Stimulated activated CD4-positive, alpha-beta T cell treated with anti-CD3 and anti-CD28 coated beads, Interleukin-1b, Interleukin-23, amount 100 ng/mL, for 1 hour (primary cell): ENCODE measurements around the gene TTC9C.
"Not testable (repeated sequence)": the region's sequence is repeated elsewhere in the genome, so short reads cannot be mapped to it uniquely, and the experiment has no call there.

Experiments
- DNase-seq, 2 donors: peaks; one replicate each; pipeline ENCODE4 v3.0.0-alpha.2; 2020; ENCODE audit warnings: low read depth in 2 of 2

TTC9C gene

GRCh38 chr11:62752177-62752785 is 24.0 kb downstream of the TTC9C start:
- DNase-seq = no peak

- DNase-seq = no peak
Observed at GRCh38 chr11:62752994-62753735, 24.9 kb downstream of the TTC9C start.

DNA sequence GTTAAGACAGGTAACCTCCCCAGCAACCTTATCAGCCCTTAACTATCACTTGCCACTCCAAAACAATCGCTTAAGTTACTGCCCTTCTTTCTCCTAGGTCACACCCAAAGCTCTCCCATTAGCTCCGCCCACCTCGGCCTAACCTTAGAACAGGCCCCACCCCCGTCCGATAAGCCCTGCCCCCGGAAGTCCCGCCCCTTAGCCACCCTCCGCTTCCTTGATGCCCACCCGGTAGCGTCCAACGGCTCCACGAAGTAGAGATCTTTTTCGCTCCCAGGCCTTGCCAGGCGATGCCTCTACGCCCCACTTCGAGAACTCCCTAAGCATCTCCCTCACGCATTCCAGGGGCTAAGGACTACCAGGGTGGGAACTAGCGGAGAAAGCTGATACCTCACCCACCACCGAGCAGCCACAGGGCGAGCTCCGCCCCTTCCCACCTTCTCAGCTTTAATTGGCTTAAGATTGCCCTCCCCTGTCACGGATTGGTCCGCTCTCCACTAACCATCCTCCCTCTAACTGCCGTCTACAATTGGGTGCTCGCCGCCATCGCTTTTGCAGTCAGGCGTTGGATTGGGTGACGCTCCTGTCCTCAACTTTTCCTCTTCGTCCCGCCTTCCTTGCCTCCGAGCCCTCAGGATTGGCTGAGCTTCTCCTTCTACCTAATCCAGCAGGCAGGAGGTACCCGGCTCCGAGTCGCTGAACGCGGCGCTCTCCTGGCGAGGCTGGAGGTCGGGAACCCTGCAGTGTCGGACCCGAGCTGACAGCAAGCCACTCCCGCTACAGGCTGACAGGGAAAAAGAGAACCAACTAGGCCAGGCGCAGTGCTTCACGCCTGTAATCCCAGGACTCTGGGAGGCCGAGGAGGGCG is 25.7 kb downstream of the TTC9C start, which contains the start of gene ZBTB3:
TSS of gene ZBTB3 (minus strand) at position 425 of the 868 bp plus-strand sequence. CDS start 496 bp downstream, outside the sequence.
- DNase-seq = peak; percentile 94 to 95

DNA sequence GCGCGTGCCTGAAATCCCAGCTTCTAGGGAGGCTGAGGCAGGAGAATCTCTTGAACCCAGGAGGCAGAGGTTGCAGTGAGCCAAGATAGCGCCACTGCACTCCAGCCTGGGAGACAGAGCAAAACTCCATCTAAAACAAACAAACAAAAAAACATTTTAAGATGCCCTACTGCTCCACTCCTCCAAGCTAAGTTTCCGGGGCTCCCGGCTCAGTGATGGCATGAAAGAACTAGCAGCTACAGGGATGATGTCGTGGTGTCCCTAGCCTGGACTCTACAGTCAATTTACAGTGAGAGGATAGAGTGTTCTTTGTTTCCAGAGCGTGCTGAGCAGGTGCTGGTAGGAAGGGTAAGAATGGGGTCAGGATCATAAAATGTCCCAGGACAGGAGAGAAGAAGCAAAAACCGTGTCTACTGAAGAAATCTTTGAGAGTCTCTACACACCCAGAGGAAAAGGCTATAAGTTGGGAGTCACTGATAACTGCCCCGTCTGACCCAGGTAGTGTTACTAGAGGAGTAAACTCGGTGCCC is 26.9 kb downstream of the TTC9C start:
- DNase-seq = no peak

- no peak for DNase-seq
Observed at GRCh38 chr11:62757846-62758788, 29.8 kb downstream of the TTC9C start.

- DNase-seq = not testable (repeated sequence)
Observed at GRCh38 chr11:62760867-62761227, 32.6 kb downstream of the TTC9C start.

GRCh38 chr11:62770778-62771143 is 42.5 kb downstream of the TTC9C start:
- no peak for DNase-seq

GRCh38 chr11:62771144-62772021 is 43.1 kb downstream of the TTC9C start, which contains the start of gene TAF6L:
TAF6L (plus strand) TSS chr11:62771396; CDS start chr11:62775784, 4,388 bp downstream.
- peak; percentile 74 to 87 for DNase-seq

DNA sequence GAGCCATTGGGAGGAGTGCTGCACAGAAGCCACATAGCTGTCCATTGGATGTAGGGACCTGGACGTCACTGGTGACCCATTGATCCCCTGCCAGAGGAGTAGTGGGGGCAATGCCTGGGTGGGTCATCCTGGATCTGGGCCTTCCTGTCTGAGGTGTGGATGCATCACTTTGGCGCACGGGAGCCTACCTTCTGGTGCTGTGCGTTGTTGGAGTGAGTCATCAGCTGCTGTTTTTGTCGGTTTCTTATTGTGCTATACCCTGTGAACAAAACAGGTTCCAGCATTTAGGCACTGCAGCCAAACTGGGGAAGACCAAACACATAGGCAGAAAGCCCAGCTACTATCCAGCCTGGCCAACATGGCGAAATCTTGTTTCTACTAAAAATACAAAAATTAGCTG is 46.1 kb downstream of the TTC9C start:
- DNase-seq = no peak

DNA sequence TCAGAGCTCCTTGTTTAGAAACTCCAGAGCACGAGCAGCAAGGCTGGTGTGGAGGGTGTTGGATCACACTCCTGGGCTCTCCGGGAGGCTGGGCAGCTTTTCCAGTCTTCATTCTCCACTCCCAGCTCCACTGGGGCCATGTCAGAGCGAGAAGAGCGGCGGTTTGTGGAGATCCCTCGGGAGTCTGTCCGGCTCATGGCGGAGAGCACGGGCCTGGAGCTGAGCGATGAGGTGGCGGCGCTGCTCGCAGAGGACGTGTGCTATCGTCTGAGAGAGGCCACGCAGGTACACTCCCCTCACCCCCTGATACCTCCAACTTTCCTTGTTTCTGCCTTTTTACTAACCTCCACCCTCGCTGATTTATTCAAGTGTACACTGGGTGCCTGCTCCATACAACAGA is 47.4 kb downstream of the TTC9C start:
- DNase-seq = no peak

GRCh38 chr11:62777389-62777788 is 49.1 kb downstream of the TTC9C start:
- no peak for DNase-seq

DNA sequence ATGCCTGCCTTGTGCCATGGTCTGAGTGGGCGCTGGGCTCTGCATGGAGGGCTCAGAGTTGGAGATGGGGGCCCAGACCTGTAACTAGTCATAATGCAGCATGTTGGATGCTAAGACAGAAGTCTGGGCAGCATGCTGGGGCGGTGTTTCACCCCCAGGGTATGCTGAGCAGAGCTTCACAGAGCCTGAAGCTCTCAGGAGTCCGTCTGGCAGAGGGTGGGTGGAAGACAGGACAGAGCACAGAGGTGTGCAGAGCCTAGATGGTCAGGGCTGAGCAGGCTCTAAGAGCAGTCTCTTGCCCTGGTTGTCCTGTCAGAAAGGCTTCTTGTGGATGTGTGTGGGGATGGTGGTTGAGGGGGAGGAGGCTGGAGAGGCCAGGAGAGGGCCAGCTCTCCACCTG is 50.2 kb downstream of the TTC9C start:
- DNase-seq = no peak

GRCh38 chr11:62782753-62783152 is 54.5 kb downstream of the TTC9C start:
- no peak for DNase-seq

DNA sequence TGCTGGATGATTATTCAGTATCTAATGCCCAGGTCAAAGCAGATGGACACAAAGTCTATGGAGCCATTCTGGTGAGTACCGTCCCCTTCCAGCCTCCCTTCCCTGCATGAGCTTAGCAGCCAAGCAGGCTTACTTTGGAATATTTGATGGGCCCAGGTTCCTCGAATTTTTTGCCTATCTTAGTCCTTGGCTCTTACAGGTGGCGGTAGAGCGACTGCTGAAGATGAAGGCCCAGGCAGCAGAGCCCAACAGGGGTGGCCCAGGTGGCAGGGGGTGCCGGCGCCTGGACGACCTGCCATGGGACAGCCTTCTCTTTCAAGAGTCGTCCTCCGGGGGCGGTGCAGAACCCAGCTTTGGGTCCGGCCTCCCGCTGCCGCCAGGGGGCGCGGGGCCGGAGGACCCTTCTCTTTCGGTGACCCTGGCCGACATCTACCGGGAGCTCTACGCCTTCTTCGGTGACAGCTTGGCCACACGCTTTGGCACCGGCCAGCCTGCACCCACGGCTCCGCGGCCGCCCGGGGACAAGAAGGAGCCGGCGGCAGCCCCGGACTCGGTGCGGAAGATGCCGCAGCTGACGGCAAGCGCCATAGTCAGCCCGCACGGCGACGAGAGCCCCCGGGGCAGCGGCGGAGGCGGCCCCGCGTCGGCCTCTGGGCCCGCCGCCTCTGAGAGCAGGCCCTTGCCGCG is 58.2 kb downstream of the TTC9C start:
- DNase-seq = peak; percentile 60 to 63

DNA sequence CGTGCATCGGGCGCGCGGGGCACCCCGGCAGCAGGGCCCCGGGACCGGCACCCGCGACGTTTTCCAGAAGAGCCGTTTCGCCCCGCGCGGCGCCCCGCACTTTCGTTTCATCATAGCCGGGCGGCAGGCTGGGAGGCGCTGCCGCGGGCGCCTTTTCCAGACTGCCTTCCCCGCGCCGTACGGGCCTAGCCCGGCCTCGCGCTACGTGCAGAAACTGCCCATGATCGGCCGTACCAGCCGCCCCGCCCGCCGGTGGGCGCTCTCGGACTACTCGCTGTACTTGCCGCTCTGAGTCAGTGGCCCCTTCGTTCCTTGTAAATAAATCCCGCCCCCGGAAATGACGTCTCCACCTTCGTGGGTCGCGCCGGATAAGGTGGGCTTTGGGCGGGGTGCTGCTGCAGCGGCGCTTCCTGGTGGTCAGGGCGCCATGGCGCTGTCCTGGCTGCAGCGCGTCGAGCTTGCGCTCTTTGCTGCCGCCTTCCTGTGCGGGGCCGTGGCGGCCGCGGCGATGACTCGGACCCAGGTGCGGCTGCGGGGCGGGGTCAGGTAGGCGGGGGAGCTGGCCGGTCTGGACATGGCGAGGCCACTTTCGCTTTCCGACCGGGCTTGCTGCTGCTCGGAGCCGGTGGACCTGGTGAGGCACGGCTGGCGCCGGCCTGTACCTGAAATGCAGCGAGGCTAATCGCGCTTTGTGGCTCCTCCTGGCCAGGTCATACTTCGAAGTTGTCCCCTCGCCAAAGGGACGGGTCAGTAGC is 58.9 kb downstream of the TTC9C start, which contains the start of gene TMEM179B:
TSS of gene TMEM179B (plus strand) at position 398 of the 755 bp plus-strand sequence. CDS start at position 428, 30 bp downstream.
- DNase-seq = peak; percentile 90 to 97
